ENCODE results near the gene RPS6KL1.
"Not testable (repeated sequence)": the region's sequence is repeated elsewhere in the genome, so short reads cannot be mapped to it uniquely, and the experiment has no call there.

The RPS6KL1 gene

DNA sequence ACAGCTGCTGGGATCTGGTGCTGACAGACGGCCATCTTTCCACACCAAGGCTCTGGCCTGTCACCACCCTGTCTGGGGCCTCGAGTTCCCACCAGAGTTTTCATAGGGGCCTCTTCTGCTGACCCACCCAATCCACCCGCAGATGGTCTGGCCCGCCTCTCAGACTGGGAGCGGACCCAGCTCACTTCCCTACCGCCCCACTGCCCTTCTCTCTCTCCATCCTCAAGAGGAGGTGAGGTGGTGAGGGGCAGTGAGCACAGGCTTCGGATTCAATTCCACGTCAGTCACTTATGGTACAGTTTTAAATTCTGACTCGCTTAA, 12.3 kb upstream of the RPS6KL1 start:
- no peak for DNase-seq

DNA sequence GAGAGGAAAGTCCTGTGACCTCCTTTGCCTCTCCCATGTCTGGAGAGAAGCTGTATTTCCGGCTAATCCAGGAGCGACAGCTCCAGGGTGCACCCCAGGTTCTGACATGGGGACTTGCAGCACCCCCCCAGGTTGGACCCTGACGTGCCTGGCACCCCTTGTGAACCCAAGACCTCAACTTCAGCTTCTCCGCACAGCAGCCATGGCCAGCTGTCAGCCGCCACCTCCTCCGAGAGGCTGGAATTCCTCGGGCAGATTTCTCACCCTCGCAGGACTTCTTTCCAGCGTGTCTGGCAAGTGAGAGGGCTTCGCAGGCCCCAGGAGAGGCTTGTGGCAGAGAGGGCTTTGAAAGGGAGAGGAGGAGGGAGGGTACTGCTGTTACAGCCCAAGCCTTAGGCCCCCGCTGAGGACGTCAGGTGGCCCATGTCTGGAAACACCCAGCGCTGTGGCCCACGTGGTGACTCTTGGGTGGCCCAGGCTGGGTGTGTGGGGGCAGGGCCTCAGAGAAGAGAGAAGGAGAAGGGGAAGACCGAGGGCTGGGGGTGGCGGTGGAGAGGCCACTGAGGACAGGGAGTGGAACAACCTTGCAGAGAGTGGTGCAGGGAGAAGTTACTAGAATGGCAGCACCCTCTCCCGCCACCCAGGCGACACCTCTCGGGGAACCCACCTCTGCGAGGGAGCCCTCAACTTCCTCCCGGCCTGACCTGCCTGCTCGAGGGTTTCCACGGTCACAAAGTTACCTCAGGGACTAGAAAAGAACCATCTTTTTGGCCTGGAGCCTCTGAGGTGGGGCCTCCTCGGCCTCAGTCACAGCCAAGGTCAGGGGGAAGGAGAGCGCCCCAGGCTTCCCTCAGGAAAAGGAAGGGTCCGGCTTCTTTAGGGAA, 11.7 kb upstream of the RPS6KL1 start:
- no peak for DNase-seq

DNA sequence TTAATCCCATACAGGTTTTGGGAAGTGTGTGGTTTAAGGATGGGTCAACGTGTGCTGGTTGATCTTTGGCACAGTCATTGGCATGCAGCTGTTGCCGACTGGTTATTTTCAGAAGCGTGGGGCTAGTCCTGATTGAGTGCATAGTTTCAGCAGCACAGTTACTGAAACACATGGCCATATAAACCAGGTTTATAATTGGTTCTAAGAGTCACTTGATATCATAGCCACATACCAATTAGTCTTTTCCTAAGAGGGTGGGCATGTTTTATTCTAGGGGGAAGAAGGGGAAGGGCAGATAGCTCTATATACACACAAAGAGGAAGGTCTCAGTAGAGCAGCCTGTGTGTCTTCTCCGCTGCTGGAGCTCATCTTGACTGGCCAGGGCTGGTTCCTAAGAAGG, 11.0 kb upstream of the RPS6KL1 start:
- DNase-seq, result no peak

DNA sequence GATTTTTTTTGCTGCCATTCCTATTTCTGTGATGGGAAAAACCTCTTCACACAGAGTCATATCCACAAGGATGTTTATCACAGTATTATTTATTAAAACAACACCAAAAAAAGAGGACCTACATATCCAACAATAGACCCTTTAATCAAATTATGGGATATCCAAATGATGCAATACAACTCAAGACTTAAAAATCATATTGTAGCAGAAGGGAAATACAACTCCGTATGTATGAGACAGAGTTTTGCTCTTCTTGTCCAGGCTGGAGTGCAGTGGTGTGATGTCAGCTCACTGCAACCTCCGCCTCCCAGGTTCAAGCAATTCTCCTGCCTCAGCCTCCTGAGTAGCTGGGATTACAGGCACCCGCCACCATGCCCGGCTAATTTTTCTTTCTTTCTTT, 9.9 kb upstream of the RPS6KL1 start:
- not testable (repeated sequence) for DNase-seq

DNA sequence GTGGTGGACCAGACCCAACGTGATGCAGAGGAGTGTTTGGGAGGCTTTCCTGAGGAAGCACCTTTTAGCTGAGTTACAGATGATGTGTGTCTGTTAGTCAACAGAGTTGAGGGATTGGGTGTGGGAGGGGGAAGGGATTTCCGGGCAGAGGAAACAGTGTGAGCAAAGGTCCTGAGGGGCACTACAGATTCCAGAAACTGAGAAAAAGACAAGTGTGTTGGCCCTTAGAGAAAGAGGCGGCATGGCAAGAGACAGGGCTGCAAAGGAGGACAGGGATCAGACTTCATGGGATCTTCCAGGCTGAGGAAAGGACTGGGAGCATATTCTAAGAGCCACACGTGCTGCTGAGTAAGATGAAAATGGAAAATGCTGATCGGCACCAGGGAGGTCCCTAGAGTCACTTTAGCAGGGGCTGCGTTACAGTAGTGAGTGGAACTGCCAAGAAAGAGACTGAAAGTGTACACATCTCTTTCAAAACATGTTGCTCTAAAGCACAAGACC, 9.4 kb upstream of the RPS6KL1 start:
- no peak for DNase-seq

DNA sequence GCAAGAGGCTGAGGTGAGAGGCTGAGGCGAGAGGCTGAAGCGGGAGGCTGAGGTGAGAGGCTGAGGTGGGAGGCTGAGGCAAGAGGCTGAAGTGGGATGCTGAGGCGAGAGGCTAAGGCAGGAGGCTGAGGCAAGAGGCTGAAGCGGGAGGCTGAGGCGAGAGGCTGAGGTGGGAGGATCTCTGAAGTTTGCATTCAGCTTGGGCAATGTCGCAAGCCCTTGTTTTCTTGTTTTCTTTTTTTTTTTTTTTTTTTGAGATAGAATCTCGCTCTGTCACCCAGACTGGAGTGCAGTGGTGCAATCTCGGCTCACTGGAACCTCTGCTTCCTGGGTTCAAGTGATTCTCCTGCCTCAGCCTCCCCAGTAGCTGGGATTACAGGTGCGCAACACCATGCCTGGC, 8.7 kb upstream of the RPS6KL1 start:
- DNase-seq, result not testable (repeated sequence)

DNA sequence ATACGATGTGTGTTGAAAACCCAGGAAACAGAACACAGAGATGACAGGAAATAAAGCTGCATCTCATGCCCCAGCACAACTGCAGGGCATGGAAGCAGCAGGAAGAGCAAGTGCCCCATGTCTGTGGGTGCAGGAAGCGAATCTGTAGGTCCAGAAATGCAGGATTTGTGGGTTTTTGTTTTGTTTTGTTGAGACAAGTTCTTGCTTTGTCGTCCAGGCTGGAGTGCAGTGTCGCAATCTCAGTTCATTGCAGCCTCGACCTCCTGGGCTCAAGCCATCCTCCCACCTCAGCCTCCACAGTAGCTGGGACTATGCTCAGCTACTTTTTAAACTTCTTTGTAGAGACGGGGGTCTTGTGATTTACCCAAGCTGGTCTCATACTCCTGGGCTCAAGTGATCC, 6.2 kb upstream of the RPS6KL1 start:
- no peak for DNase-seq

DNA sequence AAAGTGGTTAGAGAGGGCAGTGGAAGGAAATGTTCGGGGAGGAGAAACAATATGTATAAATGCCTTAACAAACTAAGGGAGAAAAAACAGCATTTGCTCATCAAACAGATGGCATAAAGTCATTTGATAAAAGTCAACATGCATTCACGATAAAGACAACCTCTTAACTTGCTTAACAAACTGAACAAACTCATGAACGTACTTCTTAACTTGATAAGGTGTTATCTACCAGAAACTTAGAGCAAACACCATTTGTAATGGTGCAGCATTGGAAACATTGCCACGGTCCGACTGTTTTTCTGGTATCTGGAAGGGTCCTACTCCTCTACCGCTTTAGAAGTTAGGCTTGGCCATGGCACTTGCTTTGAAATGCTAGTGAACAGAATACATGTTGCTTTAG, 4.2 kb upstream of the RPS6KL1 start:
- no peak for DNase-seq

DNA sequence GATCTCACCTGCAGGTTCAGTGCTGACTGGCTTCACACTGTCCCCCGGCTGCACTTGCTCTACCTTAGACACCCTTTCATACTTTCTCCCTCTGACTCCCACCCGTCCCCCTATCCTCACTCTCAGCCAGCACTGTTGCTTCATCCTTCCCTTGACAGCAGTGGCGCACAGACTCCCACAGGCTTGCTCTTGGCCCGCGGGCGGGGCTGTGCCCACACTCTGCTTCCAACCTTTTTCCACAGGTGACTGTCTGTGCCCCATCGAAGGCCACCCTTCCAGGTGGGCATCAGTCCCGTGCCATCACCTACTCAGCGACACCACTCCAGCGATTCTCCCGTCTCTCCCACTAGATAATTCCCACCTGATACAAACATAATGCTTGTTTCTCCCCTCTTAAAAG, 1.0 kb upstream of the RPS6KL1 start:
- DNase-seq, result no peak

DNA sequence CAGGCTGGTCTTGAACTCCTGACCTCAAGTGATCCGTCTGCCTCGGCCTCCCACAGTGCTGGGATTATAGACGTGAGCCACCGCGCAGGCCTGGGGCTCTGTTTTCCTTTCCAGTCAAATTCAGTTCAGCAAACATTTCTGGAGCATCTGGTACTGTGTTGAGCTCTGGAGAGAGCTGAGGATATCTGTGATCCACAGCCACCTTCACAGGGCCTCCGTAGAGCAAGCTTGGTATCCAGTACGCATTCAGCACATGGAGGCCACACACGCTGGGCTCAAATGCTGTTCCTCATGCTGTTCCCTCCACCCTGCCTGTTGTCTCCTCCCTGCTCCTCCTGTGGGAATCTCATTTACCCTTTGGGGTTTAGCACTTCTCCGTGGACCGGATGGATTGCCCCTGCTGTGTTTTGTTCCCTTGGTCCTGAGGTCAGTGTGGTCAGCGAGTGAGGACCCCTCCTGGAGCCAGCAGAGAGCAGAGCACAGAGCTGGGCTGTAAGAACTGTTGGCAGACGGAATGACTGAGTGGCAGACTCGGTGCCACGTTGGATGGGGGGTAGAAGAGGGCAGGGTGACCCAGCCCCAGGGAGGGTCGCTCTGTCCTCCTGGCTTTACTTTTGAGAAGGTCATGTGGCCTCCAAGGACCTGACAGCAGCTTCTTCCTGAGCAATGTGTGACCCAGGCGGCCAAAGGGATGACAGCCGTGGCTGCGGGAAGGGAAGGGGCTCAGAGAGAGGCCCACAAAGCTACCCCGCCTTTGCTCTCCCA, 891 bp downstream of the RPS6KL1 start:
- no peak for DNase-seq

DNA sequence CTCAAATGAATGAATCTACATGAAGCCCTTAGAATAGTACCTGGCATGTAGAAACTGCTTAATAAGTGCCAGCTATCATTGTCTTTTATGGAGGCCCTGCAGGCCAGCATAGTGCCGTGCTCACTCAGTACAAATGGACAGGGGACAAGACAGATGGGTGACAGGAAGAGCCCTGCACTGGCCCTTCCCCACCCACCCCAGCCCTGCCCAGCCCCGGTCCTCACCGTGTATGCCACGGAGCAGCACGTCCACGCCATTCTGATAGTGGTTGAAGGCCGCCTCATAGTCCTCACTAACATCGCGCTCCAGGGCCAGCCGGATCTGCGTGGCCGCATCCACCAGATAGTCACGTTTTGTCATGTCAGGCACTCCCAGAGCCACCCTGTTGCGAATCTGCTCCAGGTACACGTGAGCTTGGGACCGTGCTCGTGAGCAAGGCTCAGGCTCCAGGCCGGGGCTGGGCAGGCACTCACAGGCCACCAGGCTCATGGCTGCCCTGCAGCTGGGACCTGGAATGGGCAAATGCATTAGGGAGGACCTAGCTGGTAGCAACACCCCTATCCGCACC, 1.9 kb downstream of the RPS6KL1 start:
- no peak for DNase-seq

DNA sequence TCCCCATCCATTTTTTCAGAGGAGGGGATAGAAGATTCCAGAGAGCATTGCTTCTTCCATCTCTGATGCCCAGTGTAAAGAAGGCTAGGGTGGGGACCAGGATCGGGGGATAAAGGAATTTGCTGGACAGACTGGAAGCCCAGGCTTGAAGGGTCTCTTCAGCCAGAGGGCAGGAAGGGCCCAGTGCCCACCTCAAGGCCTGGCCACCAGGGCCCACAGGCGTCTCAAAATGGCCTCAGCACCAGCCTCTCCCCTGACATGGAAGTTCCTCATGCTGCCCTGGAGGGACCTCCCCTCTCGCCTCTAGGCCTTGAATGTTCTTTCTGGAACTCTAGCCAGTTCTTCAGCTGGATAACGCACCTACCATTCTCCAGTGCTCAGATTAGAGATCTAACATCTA, 2.8 kb downstream of the RPS6KL1 start:
- no peak for DNase-seq

DNA sequence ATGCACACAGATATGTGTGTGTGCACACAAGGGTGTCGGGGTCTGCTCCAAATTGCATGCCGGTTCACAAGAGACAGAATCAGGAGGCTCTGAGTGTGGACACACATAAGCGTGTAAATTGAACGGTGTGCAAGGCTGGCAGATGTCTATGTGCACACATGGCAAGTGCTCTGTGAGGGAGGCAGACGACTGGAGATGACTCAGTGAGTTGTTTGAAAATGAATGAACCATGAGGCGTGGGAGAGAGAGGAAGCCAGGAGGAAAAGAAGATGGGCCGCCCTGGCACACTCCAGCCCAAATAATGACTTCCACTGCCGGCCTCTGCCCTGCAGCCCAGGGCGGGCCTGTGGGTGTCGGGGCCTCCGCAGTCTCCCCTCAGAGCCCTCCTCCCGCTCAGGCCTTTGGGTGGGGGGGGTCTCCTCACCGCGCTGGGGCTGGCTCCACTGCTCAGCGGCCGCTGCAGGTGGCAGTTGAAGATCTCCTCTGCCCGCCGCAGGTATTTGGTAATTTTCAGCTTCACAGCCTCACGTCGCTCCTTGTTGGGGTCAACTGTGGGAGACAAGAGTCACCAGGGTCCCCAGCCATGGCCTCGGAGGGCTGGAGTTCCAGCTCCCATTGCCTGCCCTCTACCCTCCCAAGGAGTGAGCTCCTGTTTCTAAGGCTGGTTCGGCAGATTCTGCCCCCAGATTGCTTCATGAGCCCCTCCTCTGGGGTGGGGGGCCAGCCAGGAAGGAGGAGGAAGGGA, 3.5 kb downstream of the RPS6KL1 start:
- no peak for DNase-seq

DNA sequence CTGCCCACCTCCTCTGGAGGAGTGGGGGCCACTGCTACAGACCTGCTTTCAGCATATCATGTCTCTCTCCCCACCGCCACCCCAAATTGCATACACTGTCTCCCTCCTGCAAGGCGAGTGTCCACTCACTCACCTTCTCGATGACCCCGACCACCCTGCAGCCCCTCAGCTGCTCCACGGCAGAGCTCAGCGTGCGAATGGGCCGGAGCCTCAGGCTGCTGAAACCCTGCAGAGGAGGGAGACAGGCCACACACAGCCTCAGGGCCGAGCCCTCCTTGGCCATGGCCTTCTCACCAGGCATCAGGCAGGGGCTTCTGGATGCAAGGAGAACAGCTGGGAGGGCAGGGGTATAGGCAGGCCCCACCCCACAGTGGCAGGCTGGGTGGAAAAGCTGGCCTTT, 4.7 kb downstream of the RPS6KL1 start:
- no peak for DNase-seq

DNA sequence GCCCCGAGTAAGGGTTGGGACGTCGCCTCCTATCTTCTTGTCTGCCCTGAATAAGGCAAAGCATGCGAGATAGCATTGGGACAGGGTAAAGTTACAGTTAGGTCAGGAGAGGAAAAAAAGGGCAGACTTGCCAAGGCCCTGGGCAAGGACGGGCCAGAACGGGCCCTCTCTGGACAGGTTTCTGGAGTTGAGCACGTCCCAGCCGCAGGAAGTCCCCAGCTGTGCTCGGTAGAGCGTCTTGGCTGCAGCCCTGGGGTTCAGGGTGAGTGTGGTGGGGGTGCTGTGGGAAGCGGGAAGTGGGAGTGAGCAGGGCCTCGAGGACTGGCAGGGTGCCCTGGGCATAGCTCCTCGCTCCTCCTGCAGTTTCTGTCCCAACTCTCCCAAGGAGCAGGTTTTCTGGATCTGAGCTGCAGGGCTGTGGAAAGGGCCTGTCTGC, 5.4 kb downstream of the RPS6KL1 start:
- DNase-seq, result no peak

DNA sequence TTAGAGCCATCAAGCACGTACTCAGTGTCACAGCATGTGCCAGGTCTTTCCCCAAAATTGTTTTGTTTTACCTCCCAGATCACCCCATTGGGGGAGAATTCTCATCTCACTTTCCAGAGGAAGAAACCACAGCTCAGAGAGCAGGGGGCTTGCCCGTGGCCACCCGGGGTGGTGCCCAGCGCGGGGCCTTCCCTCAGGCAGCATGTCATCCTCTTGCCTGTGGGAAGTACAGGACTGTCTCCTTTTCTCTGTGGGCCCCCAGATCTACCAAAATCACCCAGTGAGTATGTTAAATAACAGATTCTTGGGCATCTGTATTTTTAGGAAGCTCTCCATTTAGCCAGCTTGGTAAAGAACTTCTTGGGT, 5.9 kb downstream of the RPS6KL1 start:
- DNase-seq, result no peak

DNA sequence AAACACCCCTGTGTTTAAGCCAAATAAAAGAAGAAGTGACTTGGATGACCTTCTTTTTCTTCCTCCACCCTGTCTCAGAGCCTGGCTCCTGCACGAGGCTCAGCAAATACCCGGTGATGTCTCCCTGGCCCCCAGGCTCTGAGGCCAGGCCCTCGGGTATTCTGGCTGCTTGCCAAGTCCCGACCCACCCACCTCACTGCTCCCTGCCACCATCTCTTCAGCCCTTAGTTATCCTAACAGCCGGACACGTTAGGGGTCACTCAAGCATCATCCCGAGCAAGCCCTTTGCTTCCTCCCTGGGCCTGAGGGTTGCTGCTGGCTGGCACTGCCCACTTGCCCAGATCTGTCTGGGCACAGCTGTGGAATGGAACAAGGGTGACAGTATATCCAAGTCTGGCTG, 7.2 kb downstream of the RPS6KL1 start:
- DNase-seq, result no peak

DNA sequence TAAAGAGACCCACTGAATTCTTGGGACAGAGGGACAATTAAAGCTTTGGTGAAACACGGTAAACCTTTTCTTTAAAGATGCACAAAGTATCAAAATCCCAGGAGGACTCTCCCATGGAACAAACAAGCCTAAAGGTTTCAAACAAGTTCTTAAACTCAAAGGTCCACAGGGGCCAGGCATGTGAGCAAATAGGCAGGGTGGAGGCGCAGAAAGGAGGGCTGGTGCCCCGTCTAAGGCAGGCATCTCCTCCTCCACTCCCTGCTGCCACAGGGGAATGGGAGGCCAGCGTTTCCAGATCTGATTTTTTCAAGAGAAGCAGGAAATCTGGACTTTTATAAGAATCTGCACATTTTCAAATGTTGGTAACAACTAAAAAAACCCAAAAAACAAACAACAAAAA, 7.6 kb downstream of the RPS6KL1 start:
- DNase-seq, result no peak

DNA sequence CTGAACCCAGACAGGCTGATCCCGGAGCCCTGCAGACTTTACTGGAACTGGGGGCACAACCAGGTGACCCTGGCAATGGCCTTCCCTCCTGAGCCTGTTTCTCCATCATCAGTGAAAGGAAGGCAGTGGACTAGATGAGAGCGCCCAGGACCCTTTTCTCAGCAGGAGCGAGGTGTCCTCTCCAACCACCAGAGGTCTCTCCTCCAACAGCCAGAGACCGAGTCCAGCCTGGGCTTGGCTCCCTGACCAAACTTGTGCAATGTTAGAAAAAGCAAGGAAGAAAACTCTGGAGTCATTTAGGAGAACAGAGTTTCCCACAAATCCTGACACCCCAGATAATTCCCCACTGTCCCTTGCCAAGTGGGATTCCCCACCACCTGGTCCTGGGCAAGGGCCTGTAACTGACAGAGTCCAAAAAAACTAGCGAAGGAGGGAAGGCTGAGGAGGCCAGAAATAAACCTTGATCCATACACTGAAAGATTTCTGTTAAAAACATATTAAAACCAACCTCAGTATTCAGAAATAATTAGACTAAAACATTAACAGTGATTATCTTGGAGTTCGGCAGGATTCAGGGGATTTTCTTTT, 9.0 kb downstream of the RPS6KL1 start:
- peak; percentile 18 for DNase-seq

DNA sequence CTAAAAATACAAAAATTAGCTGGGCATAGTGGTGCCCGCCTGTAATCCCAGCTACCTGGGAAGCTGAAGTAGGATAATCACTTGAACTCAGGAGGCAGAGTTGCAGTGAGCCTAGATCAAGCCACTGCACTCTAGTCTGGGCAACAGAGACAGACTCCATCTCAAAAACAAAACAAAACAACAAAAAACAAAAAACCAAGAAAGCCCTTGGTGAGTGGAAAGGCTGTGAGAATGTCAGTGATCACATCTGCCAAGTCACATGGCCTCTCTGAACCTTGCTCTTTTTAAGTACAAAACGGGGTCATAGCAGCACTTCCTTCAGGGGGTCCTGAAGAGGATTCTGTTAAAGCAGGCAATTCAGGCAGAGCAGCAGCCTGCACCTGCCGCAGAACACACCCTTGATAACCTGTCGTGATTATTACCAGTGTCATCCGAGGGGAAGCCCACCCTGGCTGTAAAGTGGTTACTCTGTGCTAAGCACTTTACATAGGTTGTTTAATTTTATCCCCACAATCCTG, 9.6 kb downstream of the RPS6KL1 start:
- no peak for DNase-seq

DNA sequence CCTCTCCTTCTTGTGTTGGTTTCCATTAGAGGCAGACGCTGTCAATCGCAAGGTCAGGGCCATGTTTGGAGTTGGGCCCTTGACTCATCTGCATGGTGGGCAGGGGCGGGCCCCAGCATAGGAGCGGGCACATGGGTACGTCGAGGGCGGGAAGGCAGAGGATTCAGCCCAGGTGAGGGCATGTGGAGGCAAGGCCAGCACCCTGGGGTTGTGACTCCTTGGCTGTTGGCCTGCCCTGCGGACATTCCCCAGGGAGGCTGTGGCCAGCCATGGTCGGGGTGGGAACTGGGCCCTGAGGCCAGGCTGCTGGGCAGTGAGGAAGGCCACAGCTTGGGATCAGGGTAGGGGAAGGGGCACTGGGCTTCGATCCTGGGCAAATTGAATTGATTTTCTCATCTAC, 10.3 kb downstream of the RPS6KL1 start:
- no peak for DNase-seq

DNA sequence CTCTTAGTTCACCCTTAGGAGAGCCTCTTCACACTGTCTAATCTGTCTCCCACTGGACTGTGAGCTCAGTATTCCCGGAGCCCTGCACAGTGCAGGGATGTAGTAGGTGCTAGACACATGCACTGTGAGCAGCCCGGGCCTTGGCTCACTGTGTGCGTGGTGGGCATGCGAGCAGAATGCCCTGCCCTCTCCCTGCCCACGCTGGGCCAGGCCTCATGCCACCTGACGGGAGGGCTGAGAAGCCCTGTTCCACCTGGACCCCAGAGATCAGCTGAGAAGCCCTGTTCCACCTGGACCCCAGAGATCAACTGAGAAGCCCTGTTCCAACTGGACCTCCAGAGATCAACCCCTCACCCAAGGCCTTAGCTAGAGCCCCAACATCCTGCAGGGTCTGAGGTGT, 10.9 kb downstream of the RPS6KL1 start:
- DNase-seq, result no peak

DNA sequence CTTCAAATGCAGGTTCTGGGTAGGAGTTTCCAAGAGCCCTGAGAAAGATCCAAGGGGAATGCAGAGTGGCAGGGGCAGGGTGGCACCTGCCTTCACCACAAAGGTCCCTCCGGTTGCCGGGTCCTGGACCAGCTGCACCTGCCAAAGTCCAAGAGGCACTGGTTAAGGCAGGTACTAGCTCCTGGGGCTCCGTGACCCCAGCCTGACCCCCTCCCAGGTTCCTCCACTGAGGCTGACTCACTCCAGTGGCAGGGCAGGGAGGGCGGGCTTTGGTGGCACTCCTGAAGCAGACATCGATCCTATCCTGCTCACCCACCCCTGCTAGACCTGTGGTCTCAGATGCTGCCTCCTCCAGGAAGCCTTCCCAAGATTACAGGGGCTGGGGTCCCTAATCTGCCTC, 11.4 kb downstream of the RPS6KL1 start:
- DNase-seq, result no peak
